NCI-H524 treated with DMSO at 0.1 percent for 48 hours (cell line): ENCODE results near the gene CAMK2D.

ENCODE experiments used
- DNase-seq: peaks from one replicate; lab custom pipeline; 2025; lab: John Stamatoyannopoulos, UW

Gene CAMK2D

GRCh38 chr4:113524096-113524495 lies 237.4 kb downstream of the CAMK2D start:
- no peak for DNase-seq

GRCh38 chr4:113522433-113522832 lies 239.1 kb downstream of the CAMK2D start:
- DNase-seq = no peak

- DNase-seq = no peak
These were observed 248.2 kb downstream of the CAMK2D start for GRCh38 chr4:113513382-113513781.

GRCh38 chr4:113512880-113513279 lies 248.7 kb downstream of the CAMK2D start:
- no peak for DNase-seq

- DNase-seq = no peak
These were observed 249.6 kb downstream of the CAMK2D start for GRCh38 chr4:113511944-113512343.

- DNase-seq = no peak
These were observed 251.7 kb downstream of the CAMK2D start for GRCh38 chr4:113509851-113510250.

GRCh38 chr4:113505044-113505443 lies 256.5 kb downstream of the CAMK2D start:
- no peak for DNase-seq

GRCh38 chr4:113504422-113504821 lies 257.1 kb downstream of the CAMK2D start:
- no peak for DNase-seq

- no peak for DNase-seq
These were observed 257.8 kb downstream of the CAMK2D start for GRCh38 chr4:113503691-113504090.

GRCh38 chr4:113502906-113503305 lies 258.6 kb downstream of the CAMK2D start:
- no peak for DNase-seq

GRCh38 chr4:113502476-113502875 lies 259.1 kb downstream of the CAMK2D start:
- DNase-seq = no peak

- DNase-seq = no peak
These were observed 261.1 kb downstream of the CAMK2D start for GRCh38 chr4:113500424-113500823.

GRCh38 chr4:113499696-113500095 lies 261.8 kb downstream of the CAMK2D start:
- DNase-seq = no peak

- DNase-seq = no peak
These were observed 262.4 kb downstream of the CAMK2D start for GRCh38 chr4:113499166-113499565.

GRCh38 chr4:113497154-113497884 lies 264.2 kb downstream of the CAMK2D start:
- no peak for DNase-seq

GRCh38 chr4:113496698-113497097 lies 264.8 kb downstream of the CAMK2D start:
- DNase-seq = no peak

GRCh38 chr4:113495790-113496189 lies 265.7 kb downstream of the CAMK2D start:
- DNase-seq = no peak

GRCh38 chr4:113483131-113483530 lies 278.4 kb downstream of the CAMK2D start:
- no peak for DNase-seq

GRCh38 chr4:113482325-113482724 lies 279.2 kb downstream of the CAMK2D start:
- no peak for DNase-seq

GRCh38 chr4:113481820-113482219 lies 279.7 kb downstream of the CAMK2D start:
- DNase-seq = no peak

GRCh38 chr4:113480109-113480508 lies 281.4 kb downstream of the CAMK2D start:
- no peak for DNase-seq

- DNase-seq = no peak
These were observed 283.5 kb downstream of the CAMK2D start for GRCh38 chr4:113478032-113478431.

- DNase-seq = no peak
These were observed 284.7 kb downstream of the CAMK2D start for GRCh38 chr4:113476800-113477199.

GRCh38 chr4:113474017-113474416 lies 287.5 kb downstream of the CAMK2D start:
- no peak for DNase-seq
